HG03097 (cell line): Measurements from ENCODE around the gene CDKN3.
"Not testable (repeated sequence)": the region's sequence is repeated elsewhere in the genome, so short reads cannot be mapped to it uniquely, and the experiment has no call there.

Source experiments
- ATAC-seq: cut with Tn5 transposase; IDR thresholded peaks from one replicate; pipeline ENCODE4 v1.9.1; 2021; ENCODE audit not compliant: unreplicated experiment, low FRiP score

The CDKN3 gene

DNA sequence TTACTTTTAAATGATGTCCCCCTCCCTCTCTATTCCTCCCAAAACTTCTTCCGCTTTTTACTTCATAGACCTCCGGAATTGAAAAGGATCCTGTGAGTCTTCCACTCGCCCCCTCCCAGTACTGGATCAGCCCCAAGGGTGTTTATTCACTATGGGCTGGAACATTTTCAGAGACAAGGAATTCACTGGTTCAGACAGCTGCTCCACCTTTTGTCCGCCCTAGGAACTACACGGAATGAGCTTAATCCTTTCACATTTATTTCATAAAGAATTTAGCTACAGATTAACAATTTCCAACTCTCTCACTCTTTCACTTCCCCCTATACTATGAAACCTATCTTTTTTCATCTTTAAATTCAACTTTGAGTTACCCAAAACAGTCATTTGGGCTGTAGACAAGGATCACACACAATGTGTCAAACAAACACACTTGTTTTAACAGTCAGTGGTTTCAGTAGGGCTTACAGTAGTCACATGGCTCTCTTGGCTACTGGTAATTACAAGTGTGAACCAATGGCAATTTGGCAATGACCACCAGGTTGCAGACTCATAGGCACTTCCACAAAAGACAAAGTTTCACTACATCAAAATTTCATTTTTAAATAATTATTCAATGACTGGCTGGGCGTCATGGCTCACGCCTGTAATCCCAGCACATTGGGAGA lies 23.8 kb downstream of the CDKN3 start:
- ATAC-seq: no peak

DNA sequence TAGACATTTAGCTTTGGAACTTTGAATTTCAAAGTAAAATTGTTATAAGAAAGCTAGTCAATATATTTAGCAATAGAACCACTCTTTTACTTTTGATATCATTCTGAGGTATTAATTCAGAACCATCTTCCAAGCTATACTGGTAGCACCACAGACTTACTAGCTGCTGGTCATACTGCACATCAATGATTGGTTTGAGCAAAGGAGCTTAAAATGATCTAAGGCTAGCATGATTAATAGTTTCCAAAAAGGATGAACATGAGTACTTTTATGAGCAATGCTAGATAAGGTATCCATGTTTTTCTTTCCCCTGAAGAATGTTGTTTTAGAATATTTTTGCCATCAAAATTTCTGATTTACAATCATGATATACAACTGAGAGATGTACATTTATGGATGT lies 27.2 kb downstream of the CDKN3 start:
- ATAC-seq: no peak

DNA sequence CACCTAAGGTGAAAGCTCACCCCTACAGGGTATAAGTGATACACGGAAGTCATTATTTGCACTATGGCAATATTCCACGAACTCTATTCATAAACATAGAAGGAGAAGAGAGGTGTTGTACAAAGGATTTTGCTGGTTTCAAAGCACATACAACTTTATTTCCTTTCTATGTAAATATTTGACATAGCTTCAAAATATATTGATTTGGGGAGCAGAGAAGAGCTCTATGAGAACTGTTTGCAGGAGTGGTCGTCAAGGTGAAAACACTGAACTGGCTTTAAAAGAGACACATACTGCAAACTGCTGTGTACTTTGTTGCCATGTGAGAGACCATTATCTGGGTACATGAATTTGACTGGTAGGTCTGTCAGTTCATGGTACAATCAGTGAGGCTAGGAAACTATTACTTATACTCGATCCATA lies 27.7 kb downstream of the CDKN3 start:
- ATAC-seq: no peak

DNA sequence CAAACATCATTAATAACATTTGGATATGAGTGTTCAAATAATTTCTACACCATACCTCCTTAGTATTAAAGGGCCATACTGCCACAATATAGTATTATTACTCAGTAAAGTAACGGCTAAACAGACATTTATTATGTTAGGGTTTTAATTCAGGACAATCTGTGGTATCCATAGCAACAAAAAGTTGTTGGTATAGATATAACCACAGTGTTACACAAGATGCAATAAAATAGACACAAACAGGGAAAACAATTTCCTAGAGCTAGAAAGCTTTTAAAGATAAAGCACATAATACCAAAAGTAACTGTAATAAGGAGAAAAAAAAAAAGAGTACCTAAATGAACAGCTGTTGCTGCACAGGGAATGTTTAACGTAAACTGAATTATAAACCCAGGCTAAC lies 28.3 kb downstream of the CDKN3 start:
- ATAC-seq: no peak

DNA sequence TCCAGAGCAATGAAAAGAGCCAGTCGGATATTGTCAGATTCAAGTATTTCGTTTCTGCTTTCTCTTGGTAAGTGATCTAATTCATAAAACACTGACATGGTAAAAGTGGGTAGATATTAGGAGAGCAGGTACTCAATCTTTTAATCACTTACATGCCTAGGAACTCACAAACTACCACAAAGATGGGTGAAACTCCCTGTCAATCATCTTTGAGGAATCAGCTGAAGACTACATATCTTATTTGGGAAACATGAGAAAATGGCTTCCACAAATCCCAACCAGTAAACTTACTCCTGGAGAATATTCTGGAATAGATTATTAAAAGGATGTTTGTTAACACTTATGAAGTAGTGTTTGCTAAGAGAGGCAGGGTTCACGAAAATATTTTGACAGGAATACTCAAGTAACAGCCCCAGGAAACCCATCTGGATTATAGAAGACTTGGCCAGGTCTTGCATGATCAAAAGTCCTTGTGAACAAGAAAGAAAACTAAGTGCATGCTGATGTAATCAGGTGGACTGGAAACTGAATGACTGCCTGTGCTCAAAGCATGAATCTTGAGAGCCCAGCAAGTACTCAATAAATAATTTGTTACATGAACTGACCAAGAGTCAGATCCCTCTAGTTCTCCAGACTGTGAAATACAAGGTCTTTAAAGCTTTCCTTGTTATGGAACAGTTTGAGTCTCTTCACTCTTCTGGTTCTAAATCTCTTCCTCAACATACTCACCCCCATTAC lies 28.9 kb downstream of the CDKN3 start:
- ATAC-seq: no peak

DNA sequence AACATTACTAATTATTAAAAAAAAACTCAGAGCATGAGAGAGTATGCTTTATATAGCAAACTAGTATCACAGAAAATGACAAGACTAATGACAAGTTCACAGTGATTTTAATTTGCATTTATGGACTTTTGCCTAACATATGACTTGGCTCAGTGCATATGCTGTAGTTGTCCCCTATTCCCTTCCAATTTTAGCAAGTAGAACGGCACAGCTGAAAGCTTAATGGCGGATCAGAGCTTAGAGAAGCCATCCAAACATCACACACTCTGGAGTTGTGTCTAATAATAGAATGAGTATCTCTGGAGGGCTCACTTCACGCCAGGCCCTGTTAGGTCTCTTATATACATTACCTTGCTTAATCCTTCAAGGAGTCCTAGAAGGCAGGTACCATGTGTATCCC lies 31.1 kb downstream of the CDKN3 start:
- no peak for ATAC-seq

DNA sequence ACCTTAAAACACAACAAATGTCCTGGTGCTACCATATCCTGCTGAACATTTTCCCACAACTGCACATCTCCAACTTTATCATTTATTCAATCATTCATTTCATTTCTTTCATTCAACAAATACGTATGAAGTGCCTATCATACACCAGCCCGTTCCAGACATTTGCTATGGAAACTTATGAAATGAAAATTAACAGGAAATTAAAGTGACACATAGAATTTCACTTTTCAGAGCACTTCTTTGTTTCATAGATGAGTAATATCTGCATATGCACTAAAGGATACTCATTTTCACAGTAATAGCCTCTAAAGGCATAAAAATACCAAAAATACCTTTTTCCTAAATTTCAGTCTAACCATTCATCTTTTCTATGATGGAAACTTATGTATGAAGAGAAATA lies 31.7 kb downstream of the CDKN3 start:
- no peak for ATAC-seq

DNA sequence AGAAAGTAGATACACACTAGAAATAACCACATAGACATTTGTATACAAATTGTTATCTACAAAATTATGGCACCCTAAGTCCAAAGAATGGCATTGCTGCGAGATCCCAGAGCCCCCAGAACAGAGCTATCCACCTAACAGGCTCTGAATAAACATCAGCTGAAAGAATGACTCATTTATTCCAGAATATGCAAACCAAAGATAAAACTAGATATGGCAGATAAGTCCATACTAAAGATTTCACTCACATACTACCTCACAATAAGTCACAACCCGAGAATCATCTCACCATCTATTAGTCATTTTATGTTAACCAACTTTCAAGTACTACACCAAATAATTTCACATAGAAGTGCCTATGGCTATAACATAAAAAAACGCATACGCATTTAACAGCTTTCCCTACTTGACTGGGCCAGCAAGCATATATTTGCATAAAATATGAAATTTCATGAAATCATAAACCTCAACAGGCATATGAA lies 38.7 kb downstream of the CDKN3 start:
- no peak for ATAC-seq

DNA sequence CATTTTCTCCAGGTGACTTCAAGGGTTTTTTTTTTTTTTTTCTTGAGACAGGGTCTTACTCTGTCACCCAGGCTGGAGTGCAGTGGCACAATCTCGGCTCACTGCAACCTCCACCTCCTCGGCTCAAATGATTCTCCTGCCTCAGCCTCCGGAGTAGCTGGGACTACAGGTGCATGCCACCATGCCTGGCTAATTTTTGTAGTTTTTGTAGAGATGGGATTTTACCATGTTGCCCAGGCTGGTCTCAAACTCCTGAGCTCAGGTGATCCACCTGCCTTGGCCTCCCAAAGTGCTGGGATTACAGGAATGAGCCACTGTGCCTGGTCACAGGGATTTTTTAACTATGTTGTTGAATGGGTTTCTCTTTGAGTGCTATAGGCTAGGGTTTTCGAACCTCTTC lies 41.1 kb downstream of the CDKN3 start:
- not testable (repeated sequence) for ATAC-seq

DNA sequence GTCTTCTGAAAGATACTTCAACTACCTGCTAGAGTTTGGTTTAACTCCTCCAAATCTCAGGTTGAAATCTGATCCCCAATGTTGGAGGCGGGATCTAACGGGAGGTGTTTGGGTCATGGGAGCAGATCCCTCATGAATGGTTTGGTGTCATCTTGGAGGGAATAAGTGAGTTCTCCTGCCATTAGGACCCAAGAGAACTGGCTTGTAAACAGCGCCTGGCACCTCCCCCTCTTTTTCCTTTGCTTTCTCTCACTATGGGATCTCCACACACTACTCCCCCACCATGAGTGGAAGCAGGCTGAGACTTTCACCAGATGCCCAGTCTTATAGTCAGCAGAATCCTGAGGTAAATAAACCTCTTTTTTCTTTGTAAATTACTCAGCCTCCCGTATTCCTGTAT lies 41.9 kb downstream of the CDKN3 start:
- no peak for ATAC-seq

DNA sequence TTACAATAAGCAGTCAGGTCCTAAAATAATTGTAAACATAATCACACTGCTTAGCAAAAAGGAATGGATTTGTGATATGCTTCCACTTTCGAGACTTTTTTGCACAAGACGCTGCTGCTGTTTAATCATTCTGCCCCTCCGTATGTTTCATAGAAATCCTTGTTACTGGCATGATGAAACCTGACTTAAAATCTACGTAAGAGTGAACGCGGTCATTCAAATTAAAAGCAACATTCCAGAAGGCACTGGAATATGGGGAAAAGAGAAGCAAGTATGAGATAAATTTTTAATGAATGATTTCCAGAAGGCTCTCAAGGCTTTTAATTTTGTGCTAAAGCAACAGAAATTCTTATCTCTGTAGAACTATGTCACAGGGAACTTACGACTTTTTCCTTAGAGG lies 43.2 kb downstream of the CDKN3 start:
- no peak for ATAC-seq

DNA sequence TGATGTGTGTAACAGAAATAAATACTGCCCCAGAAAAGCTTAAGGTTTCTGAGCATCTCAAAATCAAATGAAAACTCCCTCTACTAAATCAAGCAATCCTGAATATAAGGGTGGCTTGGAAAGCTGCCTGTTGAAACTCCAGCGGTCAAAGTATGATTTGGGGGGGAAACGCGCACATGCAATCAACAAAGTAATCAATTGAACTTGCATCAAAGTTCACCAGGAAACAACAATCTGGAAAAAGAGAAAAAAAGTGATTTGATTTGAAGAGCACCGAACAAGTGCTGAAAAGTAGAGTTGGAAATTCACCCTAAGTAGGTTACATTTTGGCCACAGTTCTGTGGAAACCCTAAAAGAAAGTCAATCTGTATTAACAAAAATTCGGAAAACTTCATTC lies 43.7 kb downstream of the CDKN3 start:
- no peak for ATAC-seq

DNA sequence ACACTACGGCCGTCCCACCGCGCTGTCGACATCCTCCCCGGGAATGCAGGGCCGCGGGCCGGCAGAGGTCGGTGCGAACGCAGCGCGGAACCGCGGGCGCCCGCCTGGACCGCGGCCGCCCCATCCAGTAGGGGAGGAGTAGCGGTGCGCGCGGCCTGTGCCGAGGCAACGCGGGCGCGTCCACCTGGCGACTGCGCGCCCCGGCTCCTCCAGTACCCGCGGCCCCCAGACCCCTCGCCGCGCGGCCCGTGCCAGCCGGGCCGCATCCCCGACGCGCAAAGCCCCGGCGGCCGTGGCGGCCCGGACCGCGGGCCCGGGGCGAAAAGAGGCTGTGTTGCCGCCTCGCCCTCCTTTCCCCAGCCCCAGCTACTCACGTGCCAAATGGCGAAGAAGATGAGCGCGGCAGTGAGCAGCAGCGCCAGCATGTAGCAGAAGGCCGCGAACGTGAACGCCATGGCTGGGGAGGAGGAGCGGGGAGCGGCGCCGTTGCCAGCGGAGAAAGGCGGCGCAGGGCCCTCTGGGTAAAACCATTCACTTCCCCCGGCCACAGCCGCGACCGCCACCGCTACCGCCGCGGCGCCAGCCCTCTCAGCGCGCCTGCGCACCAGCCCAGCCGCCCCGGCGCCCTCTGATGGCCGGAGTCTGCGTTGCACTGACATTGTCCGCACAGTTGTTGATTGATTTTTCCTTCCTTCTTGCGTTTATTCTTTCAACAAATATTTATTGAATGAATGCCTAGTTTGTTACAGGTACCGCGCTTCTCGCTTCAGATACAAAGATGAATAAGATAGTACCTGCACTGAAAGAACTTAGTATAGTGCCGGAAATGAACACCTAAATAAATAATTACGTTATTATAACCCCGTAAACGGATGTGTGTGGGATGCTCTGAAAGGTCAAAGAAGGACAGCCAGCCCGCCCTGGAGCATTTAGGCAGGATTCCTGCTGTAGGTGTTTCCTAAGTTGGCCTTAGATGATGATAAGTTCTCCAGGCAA lies 44.4 kb downstream of the CDKN3 start, which contains the start of gene CNIH1:
Gene CNIH1, minus strand, starts transcription at position 502 of the 996 bp plus-strand sequence. Its CDS starts 47 bp downstream, at position 455.
- ATAC-seq: peak; percentile 93

DNA sequence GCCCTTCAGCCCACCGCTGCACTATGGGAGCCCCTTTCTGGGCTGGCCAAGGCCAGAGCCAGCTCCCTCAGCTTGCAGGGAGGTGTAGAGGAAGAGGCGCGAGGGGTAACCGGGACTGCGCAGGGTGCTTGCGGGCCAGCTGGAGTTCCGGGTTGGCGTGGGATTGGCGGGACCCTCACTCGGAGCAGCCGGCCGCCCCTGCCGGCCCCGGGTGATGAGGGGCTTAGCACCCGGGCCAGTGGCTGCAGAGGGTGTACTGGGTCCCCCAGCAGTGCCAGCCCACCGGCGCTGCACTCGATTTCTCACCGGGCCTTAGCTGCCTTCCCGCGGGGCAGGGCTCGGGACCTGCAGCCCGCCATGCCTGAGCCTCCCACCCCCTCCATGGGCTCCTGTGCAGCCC lies 46.2 kb downstream of the CDKN3 start:
- not testable (repeated sequence) for ATAC-seq

DNA sequence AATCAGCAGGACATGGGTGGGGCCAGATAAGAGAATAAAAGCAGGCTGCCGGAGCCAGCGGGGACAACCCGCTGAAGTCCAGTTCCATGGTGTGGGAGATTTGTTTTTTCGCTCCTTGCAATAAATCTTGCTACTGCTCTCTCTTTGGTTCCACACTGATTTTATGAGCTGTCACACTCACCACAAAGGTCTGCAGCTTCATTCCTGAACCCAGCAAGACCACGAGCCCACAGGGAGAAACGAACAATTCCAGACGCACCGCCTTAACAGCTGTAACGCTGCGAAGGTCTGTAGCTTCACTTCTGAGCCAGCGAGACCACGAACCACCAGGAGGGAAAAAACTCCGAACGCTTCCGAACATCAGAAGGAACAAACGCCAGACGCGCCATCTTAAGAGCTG lies 47.2 kb downstream of the CDKN3 start:
- ATAC-seq: no peak

DNA sequence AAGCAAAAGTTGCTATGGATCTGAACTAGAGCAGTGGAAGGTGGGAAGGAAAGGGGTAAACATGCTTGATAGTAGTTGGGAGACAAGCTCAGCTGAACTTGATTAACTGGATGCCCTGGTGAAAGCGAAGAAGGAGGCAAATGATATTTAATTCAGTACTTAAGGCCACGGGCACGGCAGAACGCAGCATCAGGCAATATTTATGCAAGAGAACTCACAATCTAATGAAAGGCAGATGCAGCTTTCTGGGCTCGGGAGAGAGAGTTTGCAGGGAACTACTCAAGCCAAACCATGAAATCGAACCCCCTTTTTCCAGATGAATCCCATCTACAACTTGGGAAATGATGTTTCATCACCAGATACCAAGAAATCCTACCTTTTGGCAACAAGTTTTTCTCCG lies 47.9 kb downstream of the CDKN3 start:
- ATAC-seq: no peak

DNA sequence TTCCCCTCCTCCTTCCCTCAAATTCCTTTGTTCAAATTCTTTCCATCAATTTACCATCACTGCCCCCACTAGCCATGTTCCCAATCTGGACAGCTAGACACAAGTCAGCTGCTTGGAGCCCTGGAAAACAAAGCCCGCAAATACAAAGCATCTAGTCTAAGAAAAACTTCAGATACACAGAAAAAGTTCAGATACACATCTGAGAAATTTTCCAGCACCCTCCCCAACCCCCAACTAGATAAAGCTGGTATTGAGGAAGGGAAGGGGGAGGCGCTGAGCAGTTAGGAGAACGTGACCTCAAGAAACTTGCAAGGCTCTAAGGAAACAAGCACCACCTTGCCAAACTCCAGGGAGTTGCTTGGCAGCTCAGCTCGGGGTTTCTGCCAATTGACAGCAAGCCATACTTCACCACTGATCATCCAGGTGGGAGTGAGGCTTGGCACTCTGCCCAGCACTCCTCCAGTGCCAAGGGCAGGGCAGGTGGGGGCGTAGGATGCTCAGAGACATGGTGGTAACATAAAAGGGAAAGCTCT lies 49.4 kb downstream of the CDKN3 start:
- ATAC-seq: no peak

DNA sequence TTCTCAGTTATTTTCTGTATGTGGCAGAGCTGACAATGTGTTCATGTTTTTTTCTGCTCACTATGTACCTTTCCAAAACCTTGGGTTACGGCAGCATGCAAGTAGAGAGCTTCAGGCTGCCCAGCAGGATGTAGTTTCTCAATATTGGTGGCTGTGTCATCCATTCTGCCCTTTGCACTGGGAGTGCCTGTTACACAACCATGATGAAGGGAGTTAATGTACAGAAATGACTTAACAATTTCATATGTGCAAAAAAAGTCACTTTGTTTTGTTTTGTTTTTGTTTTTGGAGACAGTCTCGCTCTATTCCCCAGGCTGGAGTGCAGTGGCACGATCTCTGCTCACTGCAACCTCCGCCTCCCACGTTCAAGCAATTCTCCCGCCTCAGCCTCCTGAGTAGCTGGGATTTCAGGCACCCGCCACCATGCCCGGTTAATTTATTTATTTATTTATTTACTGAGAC lies 50.5 kb downstream of the CDKN3 start:
- ATAC-seq: no peak

DNA sequence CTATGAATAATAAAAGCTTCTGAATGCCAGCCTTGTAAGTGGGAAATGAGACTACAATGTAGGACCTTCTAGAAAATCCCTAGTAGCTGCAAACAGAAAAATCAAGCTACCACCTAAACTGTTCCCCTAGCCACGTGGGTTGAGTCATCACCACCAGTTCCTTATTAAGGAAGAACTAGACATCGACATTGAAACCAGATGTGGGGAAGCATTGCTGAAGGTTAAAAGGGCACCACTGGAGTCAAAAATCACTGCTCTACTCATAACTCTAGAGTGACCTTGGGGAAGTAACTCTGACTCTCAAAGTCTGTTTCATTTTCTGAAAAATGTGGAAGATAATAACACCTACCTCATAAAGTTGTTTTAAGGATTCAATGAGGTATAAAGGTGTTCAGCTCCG lies 53.7 kb downstream of the CDKN3 start:
- no peak for ATAC-seq

DNA sequence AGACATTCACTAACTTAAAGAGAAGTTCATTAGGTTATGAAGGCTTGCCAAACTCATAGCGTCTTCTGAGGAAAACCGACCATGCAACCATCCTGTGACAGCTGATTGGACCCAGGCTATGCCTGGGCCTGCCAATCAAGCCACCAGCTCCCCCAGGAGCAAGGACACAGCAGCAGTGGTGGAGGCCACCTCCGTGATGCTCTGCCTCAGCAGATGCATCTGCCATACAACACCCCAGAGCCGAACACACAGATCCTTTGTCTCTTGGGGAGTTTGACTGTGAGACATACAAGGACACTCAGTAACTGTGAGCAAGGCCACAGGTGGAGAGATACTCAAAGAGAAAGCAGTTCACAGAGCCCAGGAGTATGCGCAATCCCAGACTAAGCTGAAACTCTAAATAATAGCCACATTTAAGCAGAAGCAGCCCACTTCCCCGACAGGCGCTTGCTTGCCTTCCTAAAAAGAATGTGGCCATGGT lies 54.4 kb downstream of the CDKN3 start:
- no peak for ATAC-seq
